Measurements from ENCODE around the gene TBL1XR1. TPM values are rescaled to one million over a fixed set of nuclear protein-coding genes. Genes with fewer than 3 reads are reported as not detected.

The TBL1XR1 gene
- total and polyA plus RNA-seq, 2 of the 4 experiments (the other 2 are of a cell fraction) = 25.2 to 170 TPM

DNA sequence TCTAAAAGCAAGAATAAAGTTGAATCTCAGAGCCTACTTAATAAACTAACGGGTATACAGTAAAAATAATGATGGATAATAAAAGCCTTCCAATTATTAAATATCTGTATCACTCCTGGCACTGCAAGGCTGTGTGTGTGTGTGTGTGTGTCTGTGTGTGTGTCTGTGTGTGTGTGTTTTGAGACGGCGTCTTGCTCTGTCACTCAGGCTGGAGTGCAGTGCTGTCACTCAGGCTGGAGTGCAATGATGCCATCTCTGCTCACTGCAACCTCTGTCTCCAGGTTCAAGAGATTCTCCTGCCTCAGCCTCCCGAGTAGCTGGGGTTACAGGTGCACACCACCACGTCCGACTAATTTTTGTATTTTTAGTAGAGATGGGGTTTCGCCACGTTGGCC lies 62.5 kb downstream of the TBL1XR1 start:
- Histone ChIP-seq H3K56ac (ENCODE audit: extremely low read depth, insufficient read depth, low read length) (no peak overlapping the region), H3K23ac (ENCODE audit: low read depth, low read length) (no peak overlapping the region), H3K4me1 (ENCODE audit: control insufficient read depth, insufficient read depth, low read length) (peaks cover 4% of the 10 kb centered on the region), H3K4ac (ENCODE audit: low read depth, low read length) (no peak overlapping the region), H3K36me3 (ENCODE audit: control insufficient read depth, insufficient read depth, low read length) (peaks cover 1% of the 10 kb centered on the region; the same call in 1 of the 2 replicates), H3K9me3 (ENCODE audit: control insufficient read depth, insufficient read depth, low read length) (no peaks in the 10 kb centered on the region), H2BK15ac (ENCODE audit: low read depth, low read length) (no peak overlapping the region), H2AK9ac (replicated peaks; ENCODE audit: low read depth, low read length, poor library complexity) (no peak overlapping the region), H3K27me3 (ENCODE audit: control insufficient read depth, insufficient read depth, low read length) (no peaks in the 10 kb centered on the region), H3K4me3 (ENCODE audit: insufficient read depth, low read depth, low read length) (no peak overlapping the region), H2BK120ac (ENCODE audit: low read depth, low read length) (no peak overlapping the region), H3K79me1 (ENCODE audit: low read depth in 1 of 2, low read length in 2 of 2) (peaks cover 21 to 77% of the 10 kb centered on the region in 2 experiments), H4K20me1 (ENCODE audit: insufficient read depth, low read length) (peaks cover 84% of the 10 kb centered on the region), H4K8ac (ENCODE audit: low read depth in 2 of 2, low read length in 2 of 2) (no peak overlapping the region), H2BK20ac (ENCODE audit: low read depth, low read length) (no peak overlapping the region), H3K27ac (ENCODE audit: insufficient read depth, low read length) (no peak overlapping the region), H3K9ac (ENCODE audit: low read depth, low read length) (no peak overlapping the region), H2AK5ac (ENCODE audit: low read depth, low read length) (no peak overlapping the region), H4K91ac (ENCODE audit: insufficient read depth, low read depth, low read length) (no peak overlapping the region), H3K9me1 (ENCODE audit: insufficient read depth, low read length) (peaks cover 11% of the 10 kb centered on the region), H3K14ac (replicated peaks; ENCODE audit: low read depth, low read length) (no peak overlapping the region), H2BK5ac (ENCODE audit: low read depth, low read length, poor library complexity, severe bottlenecking) (no peak overlapping the region), H2AFZ (replicated peaks; ENCODE audit: low read length, poor library complexity) (no peak overlapping the region), H3K4me2 (ENCODE audit: low read depth, low read length) (no peak overlapping the region), H3K18ac (ENCODE audit: low read depth, low read length) (no peak overlapping the region), H4K5ac (ENCODE audit: low read depth, low read length) (no peak overlapping the region)
- ATAC-seq (ENCODE audit: low read depth) = no peak
- no TSS peak for BruUV-seq (replicated peaks)
- TF ChIP-seq SMC3 (IDR thresholded peaks at IDR 0.05; ENCODE audit: low read depth, low read length) (no peak), CHD1 (IDR thresholded peaks at IDR 0.05; ENCODE audit: low read depth, low read length) (no peak), NFE2L2 (IDR thresholded peaks at IDR 0.05; ENCODE audit: low read depth, low read length) (no peak), FOS (IDR thresholded peaks at IDR 0.05; ENCODE audit: low read depth, low read length) (no peak), MAFK (IDR thresholded peaks at IDR 0.05; ENCODE audit: low read depth, low read length) (no peak)
- TF ChIP-seq, protein P1, sequence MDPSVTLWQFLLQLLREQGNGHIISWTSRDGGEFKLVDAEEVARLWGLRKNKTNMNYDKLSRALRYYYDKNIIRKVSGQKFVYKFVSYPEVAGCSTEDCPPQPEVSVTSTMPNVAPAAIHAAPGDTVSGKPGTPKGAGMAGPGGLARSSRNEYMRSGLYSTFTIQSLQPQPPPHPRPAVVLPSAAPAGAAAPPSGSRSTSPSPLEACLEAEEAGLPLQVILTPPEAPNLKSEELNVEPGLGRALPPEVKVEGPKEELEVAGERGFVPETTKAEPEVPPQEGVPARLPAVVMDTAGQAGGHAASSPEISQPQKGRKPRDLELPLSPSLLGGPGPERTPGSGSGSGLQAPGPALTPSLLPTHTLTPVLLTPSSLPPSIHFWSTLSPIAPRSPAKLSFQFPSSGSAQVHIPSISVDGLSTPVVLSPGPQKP (IDR thresholded peaks at IDR 0.05; ENCODE audit: borderline replicate concordance, low read depth, low read length) = no peak
- TF ChIP-seq, protein P2, sequence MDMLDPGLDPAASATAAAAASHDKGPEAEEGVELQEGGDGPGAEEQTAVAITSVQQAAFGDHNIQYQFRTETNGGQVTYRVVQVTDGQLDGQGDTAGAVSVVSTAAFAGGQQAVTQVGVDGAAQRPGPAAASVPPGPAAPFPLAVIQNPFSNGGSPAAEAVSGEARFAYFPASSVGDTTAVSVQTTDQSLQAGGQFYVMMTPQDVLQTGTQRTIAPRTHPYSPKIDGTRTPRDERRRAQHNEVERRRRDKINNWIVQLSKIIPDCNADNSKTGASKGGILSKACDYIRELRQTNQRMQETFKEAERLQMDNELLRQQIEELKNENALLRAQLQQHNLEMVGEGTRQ (IDR thresholded peaks at IDR 0.05; ENCODE audit: low read depth, low read length) = no peak
- no peak for DNase-seq
- dilution Hi-C loops (cut with HindIII; ENCODE audit: low sequenced_read_pairs, unreplicated experiment) = no loop called here
- 100% methylated on average over 2 of the region's 8 CpGs; no CpG with 5 or more reads in 1 of the 2 experiments for WGBS, 2 experiments (ENCODE audit: extremely low coverage in 2 of 2, insufficient read length in 1 of 2)
- intact Hi-C loops (cut with micrococcal nuclease) = no loop called here
- CTCF ChIA-PET = no interaction called here
- POLR2A ChIA-PET (ENCODE audit: unreplicated experiment) = no interaction called here
- in situ Hi-C loops (cut with MboI; ENCODE audit: low sequenced_read_pairs) = no loop called here

All from IMR-90 (cell line).